ENCODE data around the gene SRSF11. TPM values are rescaled to one million over a fixed set of nuclear protein-coding genes. Genes with fewer than 3 reads are reported as not detected.
A peak's percentile ranks its signal among the peaks of the same experiment; 100 is the strongest.

SRSF11 gene
- total and polyA plus RNA-seq, 4 donors, result 76.9 to 331 (median 137) TPM

- DNase-seq, result no peak
- no peak overlapping the region for H3K9ac ChIP-seq (ENCODE audit: insufficient read depth in 1 of 2, low read length in 2 of 2)
- ATAC-seq (ENCODE audit: insufficient read depth, low FRiP score), result no peak
- no peak overlapping the region for H3K4me3 ChIP-seq
- H3K4me1 ChIP-seq (ENCODE audit: control insufficient read depth in 5 of 5, insufficient read depth in 5 of 5, low read length in 5 of 5), result no peaks in the 10 kb centered on the region
- H3K27me3 ChIP-seq (ENCODE audit: control insufficient read depth in 3 of 3, insufficient read depth in 3 of 3, low read length in 2 of 3), result no peaks in the 10 kb centered on the region
- H3K9me3 ChIP-seq (ENCODE audit: control insufficient read depth in 4 of 4, insufficient read depth in 3 of 4, low read length in 3 of 4), result peaks cover 0 to 4% (median 0%) of the 10 kb centered on the region in 4 donors
- peaks cover 0 to 2% (median 0%) of the 10 kb centered on the region in 4 donors for H3K36me3 ChIP-seq (ENCODE audit: control insufficient read depth in 4 of 4, insufficient read depth in 4 of 4, low read length in 4 of 4)
- no peak for TF ChIP-seq CTCF (IDR thresholded peaks at IDR 0.05; ENCODE audit: control extremely low read depth, extremely low read depth)
- no peak overlapping the region for H3K27ac ChIP-seq (ENCODE audit: low read depth in 1 of 2, low read length in 1 of 2)
- 95% methylated on average over 4 of the region's 4 CpGs for WGBS, 2 donors
Measured at GRCh38 chr1:70195342-70195741, 25.8 kb upstream of the SRSF11 start.

GRCh38 chr1:70196333-70196732, 24.8 kb upstream of the SRSF11 start:
- WGBS, 2 donors, result 97 to 98% methylated on average over 3 of the region's 3 CpGs
- Histone ChIP-seq H3K27ac (ENCODE audit: low read depth in 1 of 2, low read length in 1 of 2) (no peak overlapping the region), H3K4me3 (no peak overlapping the region), H3K27me3 (ENCODE audit: control insufficient read depth in 3 of 3, insufficient read depth in 3 of 3, low read length in 2 of 3) (no peaks in the 10 kb centered on the region), H3K36me3 (ENCODE audit: control insufficient read depth in 4 of 4, insufficient read depth in 4 of 4, low read length in 4 of 4) (peaks cover 0 to 2% (median 0%) of the 10 kb centered on the region in 4 donors), H3K9me3 (ENCODE audit: control insufficient read depth in 4 of 4, insufficient read depth in 3 of 4, low read length in 3 of 4) (peaks cover 0 to 4% (median 0%) of the 10 kb centered on the region in 4 donors), H3K4me1 (ENCODE audit: control insufficient read depth in 5 of 5, insufficient read depth in 5 of 5, low read length in 5 of 5) (no peaks in the 10 kb centered on the region), H3K9ac (ENCODE audit: insufficient read depth in 1 of 2, low read length in 2 of 2) (no peak overlapping the region)
- no peak for TF ChIP-seq CTCF (IDR thresholded peaks at IDR 0.05; ENCODE audit: control extremely low read depth, extremely low read depth)
- ATAC-seq (ENCODE audit: insufficient read depth, low FRiP score) (no peak), DNase-seq (no peak)

GRCh38 chr1:70200065-70200464, 21.1 kb upstream of the SRSF11 start:
- DNase-seq, result no peak
- Histone ChIP-seq H3K27ac (ENCODE audit: low read depth in 1 of 2, low read length in 1 of 2) (peak overlapping the region in 1 of 2 donors; percentile 14), H3K27me3 (ENCODE audit: control insufficient read depth in 3 of 3, insufficient read depth in 3 of 3, low read length in 2 of 3) (no peaks in the 10 kb centered on the region), H3K9me3 (ENCODE audit: control insufficient read depth in 4 of 4, insufficient read depth in 3 of 4, low read length in 3 of 4) (no peaks in the 10 kb centered on the region), H3K4me3 (no peak overlapping the region), H3K9ac (ENCODE audit: insufficient read depth in 1 of 2, low read length in 2 of 2) (no peak overlapping the region), H3K4me1 (ENCODE audit: control insufficient read depth in 5 of 5, insufficient read depth in 5 of 5, low read length in 5 of 5) (peaks cover 0 to 11% (median 3%) of the 10 kb centered on the region in 5 donors), H3K36me3 (ENCODE audit: control insufficient read depth in 4 of 4, insufficient read depth in 4 of 4, low read length in 4 of 4) (peaks cover 0 to 2% (median 0%) of the 10 kb centered on the region in 4 donors)
- WGBS, 2 donors, result 96 to 98% methylated on average over 4 of the region's 4 CpGs
- no peak for ATAC-seq (ENCODE audit: insufficient read depth, low FRiP score)
- TF ChIP-seq CTCF (IDR thresholded peaks at IDR 0.05; ENCODE audit: control extremely low read depth, extremely low read depth), result no peak

GRCh38 chr1:70202173-70202758, 18.9 kb upstream of the SRSF11 start:
- no peak overlapping the region for H3K9ac ChIP-seq (ENCODE audit: insufficient read depth in 1 of 2, low read length in 2 of 2)
- H3K9me3 ChIP-seq (ENCODE audit: control insufficient read depth in 4 of 4, insufficient read depth in 3 of 4, low read length in 3 of 4), result no peaks in the 10 kb centered on the region
- H3K4me1 ChIP-seq (ENCODE audit: control insufficient read depth in 5 of 5, insufficient read depth in 5 of 5, low read length in 5 of 5), result peaks cover 0 to 22% (median 9%) of the 10 kb centered on the region in 5 donors
- whole genome bisulfite sequencing, 2 donors, result 52 to 66% methylated on average over 2 of the region's 2 CpGs
- no peak for TF ChIP-seq CTCF (IDR thresholded peaks at IDR 0.05; ENCODE audit: control extremely low read depth, extremely low read depth)
- ATAC-seq (ENCODE audit: insufficient read depth, low FRiP score) (no peak), DNase-seq (peak in 1 of 3 donors; percentile 6)
- H3K27me3 ChIP-seq (ENCODE audit: control insufficient read depth in 3 of 3, insufficient read depth in 3 of 3, low read length in 2 of 3), result no peaks in the 10 kb centered on the region
- no peak overlapping the region for H3K27ac ChIP-seq (ENCODE audit: low read depth in 1 of 2, low read length in 1 of 2)
- H3K4me3 ChIP-seq, result no peak overlapping the region
- peaks cover 0 to 3% (median under 1%) of the 10 kb centered on the region in 4 donors for H3K36me3 ChIP-seq (ENCODE audit: control insufficient read depth in 4 of 4, insufficient read depth in 4 of 4, low read length in 4 of 4)

All from lung (tissue), 12 donors.